ENCODE measurements around the gene RANBP9. TPM values are rescaled to one million over a fixed set of nuclear protein-coding genes. Genes with fewer than 3 reads are reported as not detected.

RANBP9 gene
- total and polyA plus RNA-seq, 9 of the 15 experiments (the other 6 are each of a cell fraction or from before 2014, with no cell fraction given), result 27.5 to 130 (median 61.5) TPM

GRCh38 chr6:13710552-13711323 lies 897 bp downstream of the RANBP9 start (continued):
- 0 out of 2 replicates have a peak, but pooled peaks have one; percentile 13 for TF ChIP-seq ZBTB40 (IDR thresholded peaks at IDR 0.05)
- TF ChIP-seq ZBTB40 (CRISPR knock-in tag; IDR thresholded peaks at IDR 0.05), result no peak
- TF ChIP-seq FIP1L1 (IDR thresholded peaks at IDR 0.05; ENCODE audit: low read depth, low read length, poor library complexity, severe bottlenecking), result peak; percentile 58
- TF ChIP-seq RBM34 (IDR thresholded peaks at IDR 0.05; ENCODE audit: borderline replicate concordance, insufficient read depth, low read length), result no peak
- TF ChIP-seq TARDBP (IDR thresholded peaks at IDR 0.05), result no peak
- TF ChIP-seq KLF13 (tag; IDR thresholded peaks at IDR 0.05; ENCODE audit: borderline replicate concordance, low read depth), result peak; percentile 62; the same call in 1 of the 2 replicates
- TF ChIP-seq ZNF134 (CRISPR knock-in tag; conservative IDR thresholded peaks at IDR 0.05), result no peak
- no peak for TF ChIP-seq GTF2A2 (tag; IDR thresholded peaks at IDR 0.05)
- TF ChIP-seq GTF2B (IDR thresholded peaks at IDR 0.05; ENCODE audit: extremely low read depth, insufficient read length), result peak; percentile 3
- TF ChIP-seq BRCA1 (IDR thresholded peaks at IDR 0.05), result no peak
- no peak for TF ChIP-seq BRCA1 (CRISPR knock-in tag; IDR thresholded peaks at IDR 0.05)
- TF ChIP-seq POLR2G (IDR thresholded peaks at IDR 0.05; ENCODE audit: low read depth, low read length), result peak; percentile 7
- TF ChIP-seq, protein P1, sequence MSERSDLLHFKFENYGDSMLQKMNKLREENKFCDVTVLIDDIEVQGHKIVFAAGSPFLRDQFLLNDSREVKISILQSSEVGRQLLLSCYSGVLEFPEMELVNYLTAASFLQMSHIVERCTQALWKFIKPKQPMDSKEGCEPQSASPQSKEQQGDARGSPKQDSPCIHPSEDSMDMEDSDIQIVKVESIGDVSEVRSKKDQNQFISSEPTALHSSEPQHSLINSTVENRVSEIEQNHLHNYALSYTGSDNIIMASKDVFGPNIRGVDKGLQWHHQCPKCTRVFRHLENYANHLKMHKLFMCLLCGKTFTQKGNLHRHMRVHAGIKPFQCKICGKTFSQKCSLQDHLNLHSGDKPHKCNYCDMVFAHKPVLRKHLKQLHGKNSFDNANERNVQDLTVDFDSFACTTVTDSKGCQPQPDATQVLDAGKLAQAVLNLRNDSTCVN (CRISPR knock-in tag; IDR thresholded peaks at IDR 0.05), result no peak
- TF ChIP-seq PHB (CRISPR knock-in tag; IDR thresholded peaks at IDR 0.05), result no peak
- no peak for TF ChIP-seq XRCC5 (IDR thresholded peaks at IDR 0.05; ENCODE audit: low read depth, low read length)

Measured in K562 (cell line).